Prostate gland (tissue), 2 donors: ENCODE measurements around the gene LYSMD2. TPM values are rescaled to one million over a fixed set of nuclear protein-coding genes. Genes with fewer than 3 reads are reported as not detected.

Source experiments
- DNase-seq: peaks from one replicate; pipeline ENCODE4 v3.0.0-alpha.2; 2019; ENCODE audit warnings: low spot score
- H3K27ac ChIP-seq, 2 donors: fragments of 200-600 bp; sonication (generic); 2 replicates each; pipeline ENCODE4 v1.5.1; 2017 to 2019
- H3K27me3 ChIP-seq: fragments of 200-600 bp; sonication (generic); replicated peaks from 2 replicates; pipeline ENCODE4 v1.5.1; 2019; ENCODE audit not compliant: insufficient read depth
- H3K36me3 ChIP-seq, 2 donors: fragments of 200-600 bp; sonication (generic); 1 replicate in 1 of 2; 2 replicates in 1 of 2; pipeline versions ENCODE4 v1.5.1 to v1.8.1; 2017 to 2019
- H3K4me1 ChIP-seq: fragments of 200-600 bp; sonication (generic); replicated peaks from 2 replicates; pipeline ENCODE4 v1.5.1; 2019
- H3K4me3 ChIP-seq, 2 donors: fragments of 200-600 bp; sonication (generic); 2 replicates each; pipeline ENCODE4 v1.5.1; 2017 to 2019
- H3K9me3 ChIP-seq: fragments of 200-600 bp; sonication (generic); 2 replicates; pipeline ENCODE4 v1.5.1; 2017
- CTCF ChIP-seq, 4 experiments: fragments of 200-600 bp in 2 of 4; fragments of 450-650 bp in 2 of 4; sonication (generic) in 2 of 4; IDR thresholded peaks; 1 replicate in 3 of 4; 2 replicates in 1 of 4; pipeline ENCODE4 v1.5.1; 2016 to 2019; ENCODE audit warnings: antibody characterized with exemption in 4 of 4, mild to moderate bottlenecking in 2 of 4, moderate library complexity in 2 of 4
- POLR2A ChIP-seq: fragments of 450-650 bp; IDR thresholded peaks from one replicate; pipeline ENCODE4 v1.6.1; 2016; ENCODE audit warnings: antibody characterized with exemption, mild to moderate bottlenecking
- POLR2AphosphoS5 ChIP-seq: sonication (generic); formaldehyde crosslinking; IDR thresholded peaks from one replicate; pipeline ENCODE4 v1.6.1; 2017; ENCODE audit warnings: antibody characterized with exemption
- whole genome bisulfite sequencing: methylation state at CpG from one replicate; pipeline ENCODE4 v1.1.5; 2018; 5-methylcytosine and 5-hydroxymethylcytosine counted together
- intact Hi-C: fragments of 100-400 bp; cut with DNase I; formaldehyde crosslinking; loops from one replicate; pipeline ENCODE4 v1.14.2; 2022
- total RNA-seq, 2 donors: library from RNA; depleted of rRNA; stranded (reverse); fragments of >200 nt; gene quantifications; one replicate each; pipeline ENCODE4 v1.1.0, GENCODE V29; 2016

The LYSMD2 gene
- total RNA-seq, 2 donors from 2014 or later: 15.0 to 29.9 TPM

- DNase-seq: no peak
- TF ChIP-seq CTCF (IDR thresholded peaks at IDR 0.05) (no peak), POLR2A (no peak), POLR2AphosphoS5 (no peak)
- H3K27me3 ChIP-seq: peaks cover under 1% of the 10 kb centered on the region
- H3K4me1 ChIP-seq: no peaks in the 10 kb centered on the region
- no peak overlapping the region for H3K4me3 ChIP-seq
- H3K27ac ChIP-seq: no peak overlapping the region
- no peaks in the 10 kb centered on the region for H3K9me3 ChIP-seq
- no peaks in the 10 kb centered on the region for H3K36me3 ChIP-seq
- WGBS: 44% methylated on average over 2 of the region's 2 CpGs
- intact Hi-C loops: no loop called here
Observed at GRCh38 chr15:51680321-51680720, 57.1 kb downstream of the LYSMD2 start.

- Histone ChIP-seq H3K4me3 (no peak overlapping the region), H3K27ac (no peak overlapping the region), H3K36me3 (no peaks in the 10 kb centered on the region), H3K9me3 (no peaks in the 10 kb centered on the region), H3K27me3 (no peaks in the 10 kb centered on the region), H3K4me1 (no peaks in the 10 kb centered on the region)
- DNase-seq: no peak
- WGBS: 68% methylated on average over 2 of the region's 2 CpGs
- TF ChIP-seq CTCF (IDR thresholded peaks at IDR 0.05) (no peak), POLR2A (no peak), POLR2AphosphoS5 (no peak)
- intact Hi-C loops: loop anchor here (10.0 kb wide), 1 partner anchor 63 kb away; no protein-coding TSS in a partner anchor
Observed at GRCh38 chr15:51678096-51678495, 59.4 kb downstream of the LYSMD2 start.

- Histone ChIP-seq H3K9me3 (no peaks in the 10 kb centered on the region), H3K27ac (no peak overlapping the region), H3K4me1 (no peaks in the 10 kb centered on the region), H3K27me3 (no peaks in the 10 kb centered on the region), H3K36me3 (no peaks in the 10 kb centered on the region), H3K4me3 (no peak overlapping the region)
- DNase-seq: no peak
- intact Hi-C loops: loop anchor here (10.0 kb wide), 1 partner anchor 63 kb away; no protein-coding TSS in a partner anchor
- TF ChIP-seq POLR2A (no peak), POLR2AphosphoS5 (no peak), CTCF (IDR thresholded peaks at IDR 0.05) (no peak)
- 67% methylated on average over 2 of the region's 2 CpGs for WGBS
Observed at GRCh38 chr15:51677452-51677851, 60.0 kb downstream of the LYSMD2 start.

GRCh38 chr15:51677021-51677420 is 60.4 kb downstream of the LYSMD2 start:
- Histone ChIP-seq H3K27me3 (no peaks in the 10 kb centered on the region), H3K4me3 (no peak overlapping the region), H3K27ac (no peak overlapping the region), H3K4me1 (no peaks in the 10 kb centered on the region), H3K9me3 (no peaks in the 10 kb centered on the region), H3K36me3 (no peaks in the 10 kb centered on the region)
- 100% methylated on average over 1 of the region's 1 CpG for WGBS
- no peak for TF ChIP-seq CTCF (IDR thresholded peaks at IDR 0.05)
- no peak for TF ChIP-seq POLR2A
- no peak for TF ChIP-seq POLR2AphosphoS5
- intact Hi-C loops: loop anchor here (10.0 kb wide), 1 partner anchor 62 kb away; no protein-coding TSS in a partner anchor
- no peak for DNase-seq

GRCh38 chr15:51675234-51675633 is 62.2 kb downstream of the LYSMD2 start:
- Histone ChIP-seq H3K9me3 (no peaks in the 10 kb centered on the region), H3K4me3 (no peak overlapping the region)
- WGBS: 20% methylated on average over 1 of the region's 1 CpG

More at GRCh38 chr15:51675234-51675633, 62.2 kb downstream of the LYSMD2 start:
- intact Hi-C loops: loop anchor here (10.0 kb wide), 1 partner anchor 60 kb away; no protein-coding TSS in a partner anchor
- DNase-seq: no peak
- Histone ChIP-seq H3K36me3 (no peaks in the 10 kb centered on the region), H3K27ac (no peak overlapping the region), H3K4me1 (no peaks in the 10 kb centered on the region), H3K27me3 (no peaks in the 10 kb centered on the region)
- TF ChIP-seq POLR2A: no peak
- no peak for TF ChIP-seq CTCF (IDR thresholded peaks at IDR 0.05)
- no peak for TF ChIP-seq POLR2AphosphoS5
